C4-2B (cell line): ENCODE measurements around the gene GIMD1.

Experiments
- CTCF ChIP-seq: fragments of 450-650 bp; conservative IDR thresholded peaks from 2 replicates; pipeline ENCODE4 v1.5.1; 2017; ENCODE audit warnings: mild to moderate bottlenecking
- ZFX ChIP-seq: fragments of 450-650 bp; IDR thresholded peaks from 2 replicates; pipeline ENCODE4 v1.6.1; 2017

GRCh38 chr4:106343865-106344646 is 24.5 kb downstream of the GIMD1 start:
- TF ChIP-seq CTCF (no peak), ZFX (no peak)
